Activated CD4-positive, CD25-positive, alpha-beta regulatory T cell treated with anti-CD3 and anti-CD28 coated beads, Interleukin-2, amount 50 U/mL, for 16 hours (primary cell): Measurements from ENCODE around the gene PFDN6.

Experiments used
- DNase-seq: peaks from one replicate; pipeline ENCODE4 v3.0.0-alpha.2; 2020; ENCODE audit warnings: low read depth, low spot score

PFDN6 gene

GRCh38 chr6:33295621-33296369 lies 6.4 kb downstream of the PFDN6 start:
- no peak for DNase-seq

- no peak for DNase-seq
Measured at GRCh38 chr6:33296797-33297405, 7.5 kb downstream of the PFDN6 start.

- DNase-seq: no peak
Measured at GRCh38 chr6:33297406-33297955, 8.1 kb downstream of the PFDN6 start.

DNA sequence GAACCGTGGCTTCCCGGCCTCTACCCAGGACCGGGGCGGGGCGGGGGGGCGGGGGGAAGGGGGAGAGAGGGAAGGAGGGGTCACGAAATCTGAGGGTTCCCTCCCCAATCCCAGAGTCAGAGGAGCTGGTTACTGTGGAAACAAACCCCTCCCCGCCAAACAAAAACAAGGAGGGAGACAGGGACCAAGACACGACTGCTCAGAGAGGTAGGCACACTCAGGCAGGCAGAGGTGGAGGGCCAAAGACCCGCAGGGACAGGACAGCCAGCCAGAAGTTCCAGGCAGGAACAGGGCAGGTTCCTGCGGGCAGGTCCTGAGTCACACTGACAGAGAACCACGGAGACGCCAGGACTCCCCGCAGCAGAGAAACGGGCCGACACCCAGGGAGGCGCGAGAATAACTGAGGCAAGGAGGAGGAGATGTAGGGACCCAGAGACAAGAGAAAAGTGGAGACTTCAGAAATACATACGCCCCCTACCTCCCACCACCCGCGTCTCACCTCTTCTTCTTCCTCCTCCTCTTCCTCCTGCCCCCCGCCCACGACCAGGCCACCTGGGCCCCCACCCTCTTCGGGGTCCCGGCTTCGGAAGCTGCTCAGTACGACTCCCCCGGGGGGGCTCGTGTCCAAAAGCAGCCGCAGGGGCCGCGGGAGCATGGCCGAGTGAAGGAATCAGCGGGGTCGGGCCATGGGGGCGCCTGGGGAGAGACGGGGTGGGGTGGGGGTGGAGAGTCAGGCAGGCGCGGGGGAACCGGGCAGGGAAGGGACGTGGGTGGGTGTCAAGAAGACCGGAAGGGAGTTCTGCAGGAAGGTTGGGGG lies 8.8 kb downstream of the PFDN6 start:
- peak; percentile 25 for DNase-seq

- no peak for DNase-seq
Measured at GRCh38 chr6:33298773-33299236, 9.4 kb downstream of the PFDN6 start, which contains the start of gene RGL2. Gene RGL2, minus strand, starts transcription at chr6:33298942. Its CDS starts 332 bp downstream, at chr6:33298610.

GRCh38 chr6:33299237-33299944 lies 10.0 kb downstream of the PFDN6 start:
- peak; percentile 86 for DNase-seq

- no peak for DNase-seq
Measured at GRCh38 chr6:33301877-33302276, 12.5 kb downstream of the PFDN6 start.

DNA sequence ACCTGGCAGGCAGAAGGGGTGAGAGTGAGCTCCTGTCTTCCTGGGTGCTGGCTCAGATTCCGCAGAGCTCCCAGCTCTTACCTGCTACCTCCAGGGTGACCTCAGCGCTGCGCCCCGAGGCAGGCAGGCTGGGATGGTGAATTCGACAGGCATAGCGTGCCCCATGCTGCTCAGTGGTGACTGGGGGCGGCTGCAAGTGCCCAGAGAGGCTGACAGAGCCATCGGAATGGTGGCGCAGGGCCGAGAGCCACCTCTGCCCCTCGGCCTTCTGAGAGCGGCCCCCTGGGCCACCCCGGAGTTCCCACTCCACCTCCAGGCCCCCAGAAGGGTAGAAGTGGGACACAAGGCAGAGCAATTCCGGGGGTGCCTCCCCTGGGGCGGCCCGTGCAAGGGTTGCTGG lies 14.8 kb downstream of the PFDN6 start:
- DNase-seq: no peak

DNA sequence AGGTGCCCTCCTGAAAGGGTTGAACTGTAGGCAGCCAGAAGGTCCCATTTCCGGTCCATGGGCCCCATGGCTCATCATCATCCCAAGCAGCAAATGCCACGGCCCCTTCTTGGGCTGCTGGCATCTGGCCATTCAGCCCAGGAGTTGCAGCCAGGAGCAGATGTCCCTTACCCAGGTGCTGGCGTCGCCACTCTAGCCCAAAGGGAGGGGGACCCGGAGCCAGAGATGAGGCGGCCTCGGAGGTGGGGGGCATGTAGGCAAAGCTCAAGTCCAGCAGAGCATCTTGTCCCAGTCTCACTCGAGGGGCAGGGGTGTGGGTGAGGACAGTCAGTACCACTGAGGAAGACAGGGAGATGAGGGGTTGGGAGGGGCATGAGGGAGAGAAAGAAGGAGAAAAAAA lies 15.7 kb downstream of the PFDN6 start:
- DNase-seq: no peak

DNA sequence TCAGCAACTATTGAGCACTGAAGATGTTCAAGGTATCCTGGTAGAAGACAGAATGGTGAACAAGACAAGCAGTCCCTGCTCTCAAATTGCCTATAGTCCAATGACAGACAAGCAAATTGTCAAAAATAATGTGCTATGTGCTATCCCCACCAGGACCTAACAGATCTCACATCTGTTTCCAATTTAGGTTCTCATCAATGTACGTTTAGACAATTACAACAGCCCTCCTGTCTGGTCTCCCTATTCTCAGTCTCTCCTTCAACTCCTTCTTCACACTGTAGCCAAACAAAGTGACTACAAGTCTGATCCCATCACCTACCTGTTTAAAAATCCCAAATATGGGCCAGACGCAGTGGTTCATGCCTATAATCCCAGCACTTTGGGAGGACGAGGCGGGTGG lies 17.0 kb downstream of the PFDN6 start:
- no peak for DNase-seq

- peak; percentile 69 for DNase-seq
Measured at GRCh38 chr6:33312361-33313104, 23.1 kb downstream of the PFDN6 start.

DNA sequence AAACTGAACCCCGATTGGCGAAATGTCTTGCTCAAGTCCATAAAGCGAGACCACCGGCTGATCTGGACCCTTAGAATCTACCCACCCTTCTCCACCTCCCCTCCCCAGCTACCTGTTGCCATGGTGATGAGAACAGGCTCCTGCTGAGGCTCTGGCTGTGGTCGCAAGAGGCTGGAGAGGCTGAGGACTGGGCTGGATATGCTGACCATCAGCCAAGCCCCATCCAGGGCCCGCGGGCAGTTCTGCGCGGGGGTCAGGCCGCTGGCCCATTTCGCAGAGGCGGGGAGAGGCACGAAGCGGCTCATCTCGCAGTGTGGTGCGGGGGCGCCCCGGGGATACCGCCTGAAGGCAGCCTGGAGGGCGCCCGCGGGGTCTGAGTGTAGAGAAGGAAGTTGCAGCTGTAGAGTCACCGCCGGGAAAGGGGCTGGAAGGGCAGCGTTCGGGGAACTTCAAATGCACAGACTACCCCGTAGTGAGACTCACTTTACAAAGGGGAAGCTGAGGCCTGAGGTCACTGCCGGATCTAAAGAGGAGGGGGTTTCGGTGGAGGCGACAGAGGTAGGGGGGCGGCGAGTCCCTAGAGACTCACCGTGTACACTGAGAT lies 23.8 kb downstream of the PFDN6 start:
- DNase-seq: peak; percentile 16

GRCh38 chr6:33313709-33314514 lies 24.5 kb downstream of the PFDN6 start, which contains the start of gene TAPBP:
Gene TAPBP, minus strand, starts transcription at chr6:33314078. Its CDS starts 37 bp downstream, at chr6:33314041.
- peak; percentile 73 for DNase-seq

DNA sequence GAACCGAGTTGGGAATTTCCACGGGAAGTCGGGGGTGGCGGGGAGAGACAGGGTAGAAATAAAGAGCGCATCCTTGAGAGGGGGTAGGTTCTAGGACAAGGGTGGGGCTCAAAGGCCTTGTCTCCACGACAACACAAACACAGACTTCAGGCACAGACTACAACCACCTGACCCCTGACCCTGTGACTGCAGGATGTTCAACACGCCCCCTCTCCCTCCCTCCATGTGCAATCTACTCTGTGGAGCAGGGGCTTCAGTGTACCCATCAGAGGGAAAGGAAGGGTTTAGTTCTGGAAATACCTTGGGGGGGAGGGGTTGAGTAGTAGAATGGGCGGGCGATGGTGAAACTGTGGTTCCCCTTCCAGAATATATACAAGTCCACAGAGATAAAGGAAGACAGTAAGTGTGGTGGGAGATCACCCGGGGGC lies 25.1 kb downstream of the PFDN6 start:
- DNase-seq: peak; percentile 44

GRCh38 chr6:33314943-33315792 lies 25.8 kb downstream of the PFDN6 start:
- no peak for DNase-seq

DNA sequence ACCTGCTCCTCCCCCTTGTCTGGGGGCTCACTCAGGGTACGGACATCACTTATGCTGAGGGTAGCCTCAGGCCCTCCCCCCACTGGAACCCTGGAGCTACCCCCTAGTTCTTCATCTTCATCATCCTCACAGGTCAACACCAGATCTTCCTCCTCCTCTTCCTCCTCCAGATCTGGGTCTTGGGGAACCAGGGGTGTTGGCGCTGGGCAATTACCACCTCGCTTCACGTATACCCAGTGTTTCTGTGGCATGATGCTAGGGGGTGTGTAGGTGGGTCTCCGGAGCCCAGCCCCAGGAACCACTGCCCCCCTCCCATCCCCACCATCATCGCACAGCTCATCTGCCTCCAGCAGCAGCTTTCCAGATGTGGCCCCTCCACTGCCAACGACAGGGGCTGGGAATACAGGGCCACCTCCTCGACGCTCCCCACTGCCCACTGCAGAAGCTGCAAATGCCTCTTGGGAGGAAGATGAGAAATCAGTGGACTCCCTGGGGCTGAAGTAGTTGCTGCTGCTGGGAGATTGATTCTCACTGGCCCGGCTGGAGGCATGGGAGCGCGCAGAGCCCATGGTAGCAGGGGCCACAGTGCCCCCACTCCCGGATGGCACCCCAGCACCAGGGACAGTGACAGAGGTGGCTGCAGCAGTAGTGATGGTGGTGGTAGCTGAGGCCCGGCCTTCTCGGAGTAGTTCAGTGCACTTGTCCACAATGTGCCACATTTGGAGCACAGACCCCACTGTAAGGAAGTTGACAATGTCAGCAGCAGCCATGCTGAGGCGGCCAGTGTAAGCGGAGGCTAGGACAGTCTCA lies 26.6 kb downstream of the PFDN6 start:
- DNase-seq: no peak
